A673 (cell line): Measurements from ENCODE around the gene TIMD4. TPM values are rescaled to one million over a fixed set of nuclear protein-coding genes. Genes with fewer than 3 reads are reported as not detected.

Experiments used
- BruUV-seq: library from RNA; stranded (reverse); fragments of 400-500 nt; replicated peaks from 2 replicates; lab custom pipeline; 2021; lab: Mats Ljungman, UMichigan
- CTCF ChIA-PET: fragments of 300-600 bp; sonication (Branson Sonifier 250); formaldehyde crosslinking; loops from one replicate; lab custom pipeline; 2022; ENCODE audit warnings: antibody characterized with exemption; lab: Charles Lee
- POLR2A ChIA-PET: fragments of 300-600 bp; sonication (Branson Sonifier 250); formaldehyde crosslinking; loops from one replicate; lab custom pipeline; 2022; ENCODE audit warnings: antibody characterized with exemption; ENCODE audit not compliant: low non-redundant PET; lab: Charles Lee
- DNase-seq: peaks from one replicate; pipeline ENCODE4 v3.0.0-alpha.2; 2015; ENCODE audit warnings: low spot score
- H3K27ac ChIP-seq: fragments of 200-600 bp; sonication (generic); 2 replicates; pipeline ENCODE4 v1.5.1; 2016; ENCODE audit warnings: mixed run types, low read depth, mild to moderate bottlenecking, mixed read lengths, antibody characterized with exemption, low read length; ENCODE audit not compliant: poor library complexity, severe bottlenecking
- H3K27me3 ChIP-seq: fragments of 200-600 bp; sonication (generic); replicated peaks from 2 replicates; pipeline ENCODE4 v1.6.1; 2017; ENCODE audit warnings: mixed run types, low read depth, mild to moderate bottlenecking, mixed read lengths, antibody characterized with exemption, low read length; ENCODE audit not compliant: insufficient read depth, poor library complexity
- H3K36me3 ChIP-seq: fragments of 200-600 bp; sonication (generic); 2 replicates; pipeline ENCODE4 v1.6.1; 2016; ENCODE audit warnings: mixed run types, mild to moderate bottlenecking, mixed read lengths, antibody characterized with exemption, low read length; ENCODE audit not compliant: insufficient read depth, poor library complexity, severe bottlenecking
- H3K4me1 ChIP-seq: fragments of 200-600 bp; sonication (generic); 2 replicates; pipeline ENCODE4 v1.6.1; 2017; ENCODE audit warnings: mixed run types, mild to moderate bottlenecking, mixed read lengths, antibody characterized with exemption, low read length; ENCODE audit not compliant: insufficient read depth, poor library complexity, severe bottlenecking
- H3K4me3 ChIP-seq: fragments of 200-600 bp; sonication (generic); 2 replicates; pipeline ENCODE4 v1.5.1; 2016; ENCODE audit warnings: low read depth, mixed run types, mild to moderate bottlenecking, mixed read lengths, low read length; ENCODE audit not compliant: poor library complexity, severe bottlenecking
- H3K9me3 ChIP-seq: fragments of 200-600 bp; sonication (generic); 2 replicates; pipeline ENCODE4 v1.6.1; 2016; ENCODE audit warnings: mixed run types, low read depth, mild to moderate bottlenecking, mixed read lengths, antibody characterized with exemption, low read length; ENCODE audit not compliant: poor library complexity, severe bottlenecking
- CTCF ChIP-seq: fragments of 300-800, 200-600 bp; sonication (generic); conservative IDR thresholded peaks from 2 replicates; pipeline ENCODE4 v1.5.1; 2017; ENCODE audit warnings: low read depth, mild to moderate bottlenecking, antibody characterized with exemption, low read length, moderate library complexity, mixed read lengths
- EZH2 ChIP-seq: fragments of 200-600 bp; sonication (generic); IDR thresholded peaks from 2 replicates; pipeline ENCODE4 v1.6.1; 2017; ENCODE audit warnings: borderline replicate concordance, low read depth, mild to moderate bottlenecking, mixed read lengths, antibody characterized with exemption, low read length; ENCODE audit not compliant: poor library complexity, severe bottlenecking
- intact Hi-C: fragments of 100-400 bp; cut with micrococcal nuclease; formaldehyde crosslinking; loops from one replicate; pipeline ENCODE4 v1.10.0; 2022; ENCODE audit not compliant: unreplicated experiment
- total RNA-seq: library from RNA; stranded (reverse); gene quantifications from 2 replicates; pipeline ENCODE4 v1.2.3, GENCODE V29; 2021

The TIMD4 gene
- total RNA-seq, 1 experiment from 2014 or later: not detected

GRCh38 chr5:156920042-156920860, 42.8 kb downstream of the TIMD4 start:
- no TSS peak for BruUV-seq
- Histone ChIP-seq H3K27me3 (no peaks in the 10 kb centered on the region), H3K36me3 (no peaks in the 10 kb centered on the region), H3K4me3 (no peak overlapping the region), H3K27ac (no peak overlapping the region), H3K9me3 (no peaks in the 10 kb centered on the region), H3K4me1 (no peaks in the 10 kb centered on the region)
- POLR2A ChIA-PET: no interaction called here
- intact Hi-C loops: no loop called here
- CTCF ChIA-PET: no interaction called here
- DNase-seq: no peak
- TF ChIP-seq EZH2 (no peak), CTCF (no peak)

DNA sequence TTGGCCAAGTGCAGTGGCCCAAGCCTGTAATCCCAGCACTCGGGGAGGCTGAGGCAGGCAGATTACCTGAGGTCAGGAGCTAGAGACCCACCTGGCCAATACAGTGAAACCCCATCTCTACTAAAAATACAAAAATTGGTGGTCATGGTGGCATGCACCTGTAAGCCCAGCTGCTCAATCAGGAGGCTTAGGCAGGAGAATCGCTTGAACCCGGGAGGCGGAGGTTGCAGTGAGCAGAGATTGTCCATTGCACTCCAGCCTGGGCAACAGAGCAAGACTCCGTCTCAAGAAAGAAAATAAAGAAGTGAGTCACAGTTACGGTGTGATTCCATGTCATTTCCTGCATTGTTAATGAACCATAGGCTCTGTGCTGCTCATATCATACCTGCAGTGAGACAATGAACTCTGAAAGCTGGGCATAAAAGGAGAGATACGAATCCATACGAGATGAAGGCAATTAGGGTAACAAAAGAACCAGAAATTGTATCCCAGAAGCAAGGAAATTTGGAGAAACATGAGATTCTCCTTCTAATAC, 44.6 kb downstream of the TIMD4 start:
- ChIA-PET CTCF (no interaction called here), POLR2A (no interaction called here)
- Histone ChIP-seq H3K4me1 (no peaks in the 10 kb centered on the region), H3K27ac (no peak overlapping the region), H3K36me3 (no peaks in the 10 kb centered on the region), H3K4me3 (no peak overlapping the region), H3K9me3 (no peaks in the 10 kb centered on the region), H3K27me3 (peaks cover under 1% of the 10 kb centered on the region)
- TF ChIP-seq CTCF (no peak), EZH2 (no peak)
- no TSS peak for BruUV-seq
- intact Hi-C loops: no loop called here
- DNase-seq: no peak

GRCh38 chr5:156914371-156914737, 48.7 kb downstream of the TIMD4 start:
- Histone ChIP-seq H3K27me3 (peaks cover 8% of the 10 kb centered on the region), H3K9me3 (no peaks in the 10 kb centered on the region), H3K4me3 (no peak overlapping the region), H3K36me3 (no peaks in the 10 kb centered on the region), H3K27ac (no peak overlapping the region), H3K4me1 (no peaks in the 10 kb centered on the region)
- CTCF ChIA-PET: no interaction called here
- intact Hi-C loops: no loop called here
- POLR2A ChIA-PET: no interaction called here
- no peak for DNase-seq
- no TSS peak for BruUV-seq
- TF ChIP-seq EZH2: no peak
- no peak for TF ChIP-seq CTCF
